ENCODE measurements around the gene CLCN5. TPM values are rescaled to one million over a fixed set of nuclear protein-coding genes. Genes with fewer than 3 reads are reported as not detected.
A peak's percentile ranks its signal among the peaks of the same experiment; 100 is the strongest.

The CLCN5 gene
- total RNA-seq, result 7.7 and 11.3 TPM in 2 replicates

DNA sequence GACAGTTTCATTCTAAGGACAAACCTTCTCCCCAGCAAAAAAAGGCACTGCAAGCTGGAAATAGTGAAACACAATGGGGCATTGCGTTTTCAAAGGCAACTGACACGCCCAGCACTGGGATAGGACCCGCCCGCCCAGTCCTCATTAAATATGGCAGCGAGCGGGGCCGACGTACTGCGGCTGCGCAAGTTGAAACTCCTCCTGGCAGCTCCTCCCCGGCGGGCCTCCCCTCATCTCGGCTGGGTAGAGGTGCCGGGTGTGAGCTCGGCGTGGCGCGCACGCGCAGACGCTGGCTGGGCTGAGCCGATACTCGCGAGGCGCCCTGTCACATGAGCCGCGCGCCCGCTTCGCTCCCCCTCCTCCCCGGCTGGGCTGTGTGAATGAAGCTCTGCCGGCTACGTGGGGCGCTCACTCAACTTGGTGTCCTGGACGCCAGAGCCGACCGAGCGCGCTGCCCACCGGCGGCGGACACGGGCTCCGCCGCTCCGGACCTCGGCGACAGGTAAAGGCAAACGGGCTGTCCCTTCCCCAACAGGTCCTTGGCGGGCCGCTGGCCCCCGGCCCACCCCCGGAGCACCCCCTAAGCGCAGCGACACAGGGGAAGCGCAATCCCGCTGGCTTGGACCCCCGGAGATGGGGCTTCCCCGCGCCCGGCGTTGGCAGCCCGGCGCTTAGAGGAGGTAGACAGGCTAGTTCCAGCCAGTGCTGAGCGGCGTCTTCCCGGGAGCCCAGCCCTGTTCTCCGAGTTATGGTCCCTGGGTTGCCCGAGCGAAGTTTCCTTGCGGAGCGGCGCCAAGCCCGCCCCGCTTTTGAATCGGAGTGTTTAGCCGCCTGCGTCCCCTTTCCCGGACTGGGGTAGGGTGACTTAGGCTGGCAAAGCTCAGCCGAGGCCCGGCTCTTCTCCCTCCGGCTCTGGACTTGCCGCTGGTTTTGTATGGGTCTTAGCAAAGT is at the start of gene CLCN5:
TSS of gene CLCN5 (plus strand) at position 306 of the 951 bp plus-strand sequence. CDS start 2,703 bp downstream, outside the sequence.

DNA sequence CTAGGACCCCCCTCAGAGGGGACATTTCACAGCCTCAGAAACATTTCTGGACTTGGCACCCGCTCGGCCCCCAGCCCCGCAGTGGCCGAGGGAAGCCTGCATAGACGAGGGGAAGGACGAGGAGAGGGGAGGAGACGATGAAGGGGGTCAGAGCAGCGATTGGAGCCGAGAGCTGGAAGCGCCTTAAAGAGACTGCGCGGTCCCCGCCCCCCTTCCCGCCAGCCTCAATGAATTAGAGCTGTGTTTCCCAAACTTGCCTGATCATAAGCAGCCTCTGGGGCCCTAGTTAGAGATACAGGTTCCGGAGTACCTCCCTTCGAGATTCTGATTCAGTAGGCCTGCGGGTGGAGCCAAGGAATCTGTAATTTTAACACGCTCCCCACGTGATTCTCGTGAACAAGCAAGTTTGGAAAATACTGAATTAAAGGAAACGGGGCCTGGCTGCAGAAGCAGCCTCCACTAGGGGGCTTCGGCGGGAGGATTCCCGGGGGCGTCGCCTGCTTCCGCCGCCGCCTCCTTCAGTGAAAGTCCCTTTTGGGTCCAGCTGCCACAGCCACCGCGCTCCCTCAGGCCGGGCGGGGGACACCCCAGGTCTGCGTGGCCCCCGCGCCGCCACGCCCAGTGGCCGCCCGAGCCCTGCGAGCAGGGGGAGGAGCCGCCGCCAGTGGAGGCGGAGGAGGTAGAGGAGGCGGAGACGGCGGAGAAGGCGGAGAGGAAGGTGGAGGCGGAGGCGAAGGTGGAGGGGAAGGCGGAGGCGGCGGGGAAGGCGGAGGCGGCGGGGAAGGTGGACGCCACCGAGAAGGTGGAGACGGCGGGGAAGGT is 43.4 kb upstream of the CLCN5 start, which contains the start of gene USP27X:
TSS of gene USP27X (plus strand) at position 651 of the 822 bp plus-strand sequence. CDS start 824 bp downstream, outside the sequence.

Small RNA genes within 50 kb of the gene (small RNA-seq; reads per million reads assigned to genes)
- gene MIR188, result 1.2 reads per million, percentile 64 among the genes with 10 or more reads in this experiment
- gene MIR362, result 115 reads per million, percentile 99 among the genes with 10 or more reads in this experiment
- 39.6 reads per million, percentile 98 among the genes with 10 or more reads in this experiment for gene MIR500A
- 0.60 reads per million, percentile 37 among the genes with 10 or more reads in this experiment for gene MIR500B
- 15.8 reads per million, percentile 96 among the genes with 10 or more reads in this experiment for gene MIR501
- 54.1 reads per million, percentile 98 among the genes with 10 or more reads in this experiment for gene MIR502
- gene MIR532, result 620 reads per million, percentile 99 among the genes with 10 or more reads in this experiment
- 170 reads per million, percentile 99 among the genes with 10 or more reads in this experiment for gene MIR660
- gene RNU6-421P, result not detected

Other genes with a start within 250 kb of the CLCN5 start
- not detected in 2 replicates for gene PAGE1, start 226.6 kb upstream of the CLCN5 start, total RNA-seq
- gene PAGE4, start 93.3 kb upstream of the CLCN5 start, total RNA-seq, result not detected in 2 replicates
- gene USP27X, start 43.1 kb upstream of the CLCN5 start, total RNA-seq, result 2.6 and 2.7 TPM in 2 replicates